Cerebellar nuclear complex (tissue), 1 donor: ENCODE results near the gene METAP1D.

ENCODE experiments used
- DNase-seq, 2 experiments: peaks; one replicate each; lab custom pipeline; 2025; lab: John Stamatoyannopoulos, UW

The METAP1D gene

DNA sequence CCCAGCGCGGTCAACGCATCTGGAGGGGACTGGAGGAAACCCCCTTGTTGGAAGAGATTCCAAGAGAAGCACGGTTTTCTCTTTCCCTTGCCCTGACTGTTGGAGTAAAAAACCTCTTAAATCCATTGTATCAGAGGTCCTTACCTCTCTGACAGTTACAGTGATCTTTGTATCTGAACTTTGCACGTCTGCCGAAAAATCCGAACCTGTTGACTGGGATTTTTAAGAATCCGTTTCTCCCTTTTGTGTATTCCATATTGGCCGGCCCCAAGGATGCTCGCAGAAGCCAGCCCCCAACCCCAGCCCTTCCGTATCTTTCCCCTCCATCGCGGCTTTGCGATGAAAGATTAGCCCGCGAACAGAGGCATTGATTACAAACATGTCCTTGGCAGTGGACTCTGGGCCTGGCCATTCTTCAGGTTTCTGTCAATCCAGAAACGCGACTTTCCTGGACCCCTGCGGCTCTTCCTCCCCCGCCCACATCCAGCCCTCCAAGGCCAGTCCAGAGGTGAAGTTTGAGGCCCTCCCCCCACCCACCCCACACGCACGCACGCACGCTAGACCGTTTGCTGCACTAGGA, 81.0 kb downstream of the METAP1D start:
- DNase-seq: no peak

DNA sequence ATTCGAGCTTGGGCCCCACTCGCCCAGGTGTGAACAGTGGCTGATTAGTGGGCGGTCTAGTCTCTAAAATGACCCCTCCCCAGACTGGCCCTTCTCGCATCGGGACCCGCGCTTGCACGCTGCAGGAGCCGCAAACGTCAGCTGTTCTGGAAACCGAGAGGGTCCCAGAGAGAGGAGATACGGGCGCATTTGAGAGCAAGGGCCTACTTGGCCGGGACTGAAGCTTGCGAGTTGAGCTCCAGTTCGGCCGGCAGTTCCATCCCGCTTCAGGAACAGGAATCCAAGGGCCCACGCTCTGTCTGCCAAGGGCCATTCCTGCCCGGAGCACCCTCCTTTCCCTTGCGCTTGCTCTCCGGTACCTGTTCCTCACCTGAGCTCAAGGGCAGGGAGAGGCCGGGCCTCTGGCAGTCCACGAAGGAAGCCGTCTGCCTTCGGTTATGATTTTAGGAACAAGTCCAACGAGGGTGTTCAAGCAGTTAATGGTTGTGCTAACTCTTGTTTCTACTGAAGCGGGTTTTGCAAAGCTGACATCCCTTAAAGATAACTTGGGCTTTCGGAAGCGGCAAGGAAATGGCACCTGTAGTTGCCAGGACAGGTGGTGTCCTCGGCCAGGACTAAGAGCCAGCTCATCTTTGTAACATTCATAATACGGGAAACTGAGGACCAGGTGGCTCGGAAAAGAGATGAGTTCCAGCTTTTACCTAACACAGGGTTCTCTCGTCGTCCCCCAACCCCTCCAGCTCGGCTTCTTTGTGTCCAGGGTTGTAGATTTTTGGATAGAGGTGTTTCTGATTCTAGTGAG, 81.7 kb downstream of the METAP1D start:
- DNase-seq: no peak

DNA sequence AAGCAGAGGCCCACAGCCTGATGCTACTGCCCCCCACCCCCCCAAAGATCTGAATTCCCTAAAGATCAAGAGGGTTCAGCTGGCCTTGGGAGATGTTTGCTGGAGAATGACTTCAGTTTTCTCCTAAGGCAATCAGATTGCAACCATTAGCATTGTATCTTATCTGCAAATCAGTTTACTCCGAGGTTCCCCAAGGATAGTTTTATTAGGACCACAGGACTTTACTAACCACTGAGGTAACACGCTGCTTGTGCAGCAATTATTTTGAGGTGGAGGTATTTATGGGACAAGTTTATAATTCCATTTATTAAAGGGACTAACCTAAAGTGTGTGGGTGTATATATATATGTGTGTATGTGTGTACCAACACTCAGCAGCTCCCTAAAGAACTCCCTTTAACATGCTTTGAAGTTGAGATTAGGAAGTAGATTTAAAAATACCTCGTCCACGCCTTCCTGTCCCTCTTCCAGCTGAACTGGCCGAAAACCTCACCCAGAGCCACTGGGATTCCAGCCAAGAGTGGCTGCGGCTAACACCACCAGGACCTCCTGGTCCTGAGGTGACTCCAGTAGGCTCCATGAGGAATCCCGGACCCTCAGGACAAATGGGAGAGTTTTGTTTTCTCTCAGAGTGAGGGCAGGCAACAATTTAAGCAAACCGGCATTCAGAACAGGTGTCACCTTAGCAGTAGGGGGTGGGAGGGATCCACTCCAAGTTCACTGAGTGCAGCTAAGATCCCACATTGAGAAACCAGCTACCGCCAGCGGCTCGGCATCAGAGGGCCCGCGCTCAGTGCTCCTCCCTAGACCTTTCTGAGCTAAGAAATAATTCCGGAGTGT, 82.6 kb downstream of the METAP1D start:
- no peak for DNase-seq

GRCh38 chr2:172082944-172083627, 83.3 kb downstream of the METAP1D start:
- no peak for DNase-seq

GRCh38 chr2:172083628-172084394, 84.1 kb downstream of the METAP1D start:
- DNase-seq: no peak

GRCh38 chr2:172084395-172084644, 84.6 kb downstream of the METAP1D start:
- no peak for DNase-seq

DNA sequence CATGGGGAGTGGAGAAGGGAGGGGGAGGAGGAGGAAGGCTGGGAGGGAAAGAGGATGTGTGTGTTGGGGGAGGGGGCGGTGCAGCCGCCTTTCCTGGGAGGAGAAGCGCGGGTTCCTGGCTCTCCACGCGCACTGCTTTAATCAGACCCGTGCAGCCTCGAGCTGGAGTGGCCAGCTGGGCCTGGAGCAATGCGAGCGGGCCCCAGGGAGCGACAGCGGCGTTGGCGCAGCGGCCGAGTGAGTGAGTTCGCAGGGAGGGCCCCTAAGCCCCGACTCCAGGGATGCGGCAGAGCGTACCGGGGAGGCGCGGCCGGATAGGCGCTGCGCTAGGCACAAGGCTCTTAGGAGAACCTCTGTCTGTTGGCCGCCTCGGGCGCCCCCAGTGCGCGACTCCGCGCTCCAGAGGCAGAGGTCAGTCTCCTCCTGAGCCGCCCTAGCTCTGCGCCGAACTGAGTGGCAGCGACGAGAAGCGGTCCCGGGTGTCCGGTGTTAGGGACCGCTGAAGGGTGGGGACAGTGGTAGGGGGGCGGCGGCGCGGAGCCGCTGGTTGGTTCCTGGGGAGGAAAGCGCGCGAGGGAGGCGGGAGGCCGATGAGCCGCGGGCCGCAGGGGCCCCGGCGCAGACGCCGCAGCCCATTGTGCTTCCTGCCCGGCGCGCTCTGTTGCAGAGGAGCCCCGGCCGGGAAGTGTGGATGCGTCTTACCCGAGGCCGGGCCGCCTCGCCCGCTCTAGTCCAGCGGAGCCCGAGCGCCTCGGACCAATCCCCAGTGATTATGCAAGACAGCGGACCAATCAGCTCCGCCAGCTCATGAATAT, 85.1 kb downstream of the METAP1D start:
- no peak for DNase-seq

- no peak for DNase-seq
These were observed 85.9 kb downstream of the METAP1D start, which contains the start of gene DLX1 for GRCh38 chr2:172085460-172086159. Gene DLX1 (plus strand): TSS chr2:172085507. CDS start chr2:172085678, 171 bp downstream.

DNA sequence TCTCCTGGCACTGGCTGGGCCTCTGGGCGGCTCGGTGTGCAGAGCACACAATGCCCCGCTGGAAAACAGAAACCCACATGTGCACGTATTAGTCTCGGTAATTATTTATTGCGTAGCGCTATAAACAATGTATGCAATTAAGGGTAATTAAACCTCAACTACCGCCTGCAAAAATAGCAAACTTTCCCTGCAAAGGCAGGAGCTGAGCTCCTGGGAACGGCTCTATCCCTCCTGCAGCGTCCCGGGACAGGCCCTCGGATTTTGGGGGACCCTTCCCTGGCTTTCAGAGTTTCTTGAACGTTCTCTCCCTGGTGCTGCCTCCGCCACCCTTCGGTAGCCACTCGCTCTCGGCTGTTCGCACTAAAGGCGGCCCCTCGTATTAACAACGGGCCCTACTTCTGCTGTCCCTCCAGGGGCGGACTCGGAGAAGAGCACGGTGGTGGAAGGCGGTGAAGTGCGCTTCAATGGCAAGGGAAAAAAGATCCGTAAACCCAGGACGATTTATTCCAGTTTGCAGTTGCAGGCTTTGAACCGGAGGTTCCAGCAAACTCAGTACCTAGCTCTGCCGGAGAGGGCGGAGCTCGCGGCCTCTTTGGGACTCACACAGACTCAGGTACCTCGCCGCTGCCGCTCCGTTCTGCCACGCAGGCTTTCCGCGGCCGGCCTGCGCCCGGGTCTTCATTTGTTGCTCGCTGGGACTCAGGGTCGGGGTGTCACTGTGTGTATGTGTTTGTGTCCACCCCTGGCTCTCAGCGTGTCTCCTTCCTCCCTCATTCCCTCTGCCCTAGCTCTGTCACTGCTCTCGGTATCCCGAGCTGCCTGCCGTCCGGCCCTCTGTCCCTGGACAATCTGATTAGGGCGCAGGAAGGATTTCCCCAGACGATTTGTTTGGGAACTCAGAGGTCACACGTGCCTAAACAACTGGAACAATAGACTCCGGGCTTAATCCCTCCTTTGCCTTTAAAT, 86.8 kb downstream of the METAP1D start:
- DNase-seq: no peak

- no peak for DNase-seq
These were observed 87.5 kb downstream of the METAP1D start for GRCh38 chr2:172087207-172087779.

DNA sequence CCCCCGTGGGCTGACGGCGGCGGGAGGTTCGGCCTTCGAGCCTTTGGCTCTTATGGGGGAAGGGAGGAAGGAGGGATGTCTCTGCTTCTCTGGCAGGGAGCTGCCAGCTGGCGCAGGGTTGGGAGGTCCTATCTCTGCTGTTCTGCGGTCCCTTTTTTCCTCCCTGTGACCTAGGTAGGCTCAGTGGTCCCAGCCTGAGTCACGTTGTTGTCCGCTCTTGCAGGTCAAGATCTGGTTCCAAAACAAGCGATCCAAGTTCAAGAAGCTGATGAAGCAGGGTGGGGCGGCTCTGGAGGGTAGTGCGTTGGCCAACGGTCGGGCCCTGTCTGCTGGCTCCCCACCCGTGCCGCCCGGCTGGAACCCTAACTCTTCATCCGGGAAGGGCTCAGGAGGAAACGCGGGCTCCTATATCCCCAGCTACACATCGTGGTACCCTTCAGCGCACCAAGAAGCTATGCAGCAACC, 88.1 kb downstream of the METAP1D start:
- no peak for DNase-seq

GRCh38 chr2:172088245-172089004, 88.7 kb downstream of the METAP1D start:
- DNase-seq: no peak

- no peak for DNase-seq
These were observed 89.3 kb downstream of the METAP1D start for GRCh38 chr2:172089005-172089504.

- DNase-seq: no peak
These were observed 89.9 kb downstream of the METAP1D start for GRCh38 chr2:172089633-172090032.

GRCh38 chr2:172090044-172090961, 90.5 kb downstream of the METAP1D start:
- DNase-seq: no peak

DNA sequence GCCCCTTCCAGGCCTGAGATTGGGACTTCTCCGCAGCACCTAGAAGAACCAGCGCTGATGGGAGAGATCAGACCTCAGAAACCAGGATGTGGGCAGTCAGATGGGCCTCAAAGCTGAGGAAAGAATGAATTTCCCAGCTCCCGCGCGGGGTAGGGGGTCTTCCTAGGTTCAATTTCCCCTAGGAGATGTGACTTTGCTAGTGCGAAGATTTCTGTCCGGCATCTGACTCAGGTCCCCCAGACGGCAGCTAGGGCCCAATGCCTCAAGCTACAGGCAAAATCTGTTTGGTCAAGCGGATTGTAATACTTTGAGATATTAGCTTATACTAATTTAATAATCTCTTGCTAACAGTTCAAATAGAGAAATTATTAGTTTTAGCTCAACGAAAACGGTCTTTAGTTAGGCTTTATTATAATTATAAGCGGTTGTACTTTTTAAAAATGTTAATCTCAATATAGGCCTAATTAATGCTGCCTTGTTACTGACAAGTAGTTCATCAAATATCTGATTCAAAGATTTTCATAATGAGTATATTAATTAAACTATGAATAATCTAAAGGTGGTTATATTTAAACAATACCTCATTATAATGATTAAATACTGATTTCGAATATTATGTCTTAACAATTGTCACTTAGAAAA, 91.4 kb downstream of the METAP1D start:
- DNase-seq: no peak
